ENCODE data around the gene DES. TPM values are rescaled to one million over a fixed set of nuclear protein-coding genes. Genes with fewer than 3 reads are reported as not detected.

Gene DES
- total RNA-seq, 5 donors from 2014 or later (not counting 1 experiment from before 2014, with no cell fraction given) = 0.98 to 1.3 (median 1.3) TPM; not detected in 2

DNA sequence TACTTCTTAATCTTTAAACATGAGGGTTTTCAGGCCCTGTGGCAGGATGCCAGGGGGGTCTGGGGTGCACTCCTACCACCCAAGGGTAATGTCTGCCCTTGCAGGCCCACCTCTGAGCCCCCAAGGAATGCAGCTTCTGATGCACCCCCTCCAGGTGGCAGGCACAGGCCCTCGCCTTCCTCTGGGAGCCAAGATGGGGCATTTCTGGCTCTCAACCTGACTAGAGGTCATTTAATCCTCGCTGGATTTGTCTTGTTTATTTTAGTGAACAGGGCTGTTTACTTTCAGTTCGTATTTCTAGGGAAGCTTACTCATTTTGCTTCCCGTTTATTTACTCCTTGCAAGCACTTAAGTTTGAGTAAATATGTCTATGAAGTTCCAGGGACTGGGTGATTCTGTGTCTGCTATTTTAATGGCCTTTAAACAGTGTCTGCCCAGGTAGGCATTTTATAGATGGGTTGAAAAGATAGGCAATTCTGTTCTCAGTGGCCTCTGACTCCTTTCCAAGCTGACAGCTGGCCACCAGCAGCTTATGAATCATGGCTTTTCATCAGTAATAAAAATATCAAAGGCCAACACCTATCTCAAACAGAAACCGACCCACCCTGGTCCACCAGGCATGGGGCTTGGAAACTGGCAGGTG, 19.3 kb upstream of the DES start:
- ATAC-seq (replicated peaks in 1 of 4) (no peak), DNase-seq (no peak)
- Histone ChIP-seq H3K9me3 (no peaks in the 10 kb centered on the region), H3K27me3 (replicated peaks in 1 of 2; ENCODE audit: control insufficient read depth in 2 of 2, extremely low read depth in 1 of 2, insufficient read depth in 2 of 2, low read length in 1 of 2) (peaks cover 0 to 14% of the 10 kb centered on the region in 2 experiments), H3K4me3 (ENCODE audit: control insufficient read depth in 1 of 2, extremely low read depth in 1 of 2, low read length in 1 of 2) (no peak overlapping the region), H3K4me1 (ENCODE audit: control insufficient read depth in 1 of 2, extremely low read depth in 1 of 2, insufficient read depth in 2 of 2, low read length in 2 of 2) (peaks cover 6 to 18% of the 10 kb centered on the region in 2 experiments), H3K36me3 (ENCODE audit: control insufficient read depth in 2 of 2, extremely low read depth in 1 of 2, insufficient read depth in 1 of 2, low read length in 1 of 2) (no peaks in the 10 kb centered on the region), H3K27ac (ENCODE audit: low read length) (no peak overlapping the region)
- Mint-ChIP-seq H3K4me1 (peaks cover 13 to 17% (median 16%) of the 10 kb centered on the region in 3 donors), H3K4me3 (no peak overlapping the region), H3K27ac (no peak overlapping the region), H3K27me3 (peaks cover 0 to 7% of the 10 kb centered on the region in 2 donors), H3K36me3 (no peaks in the 10 kb centered on the region), H3K9me3 (no peaks in the 10 kb centered on the region)
- POLR2A ChIA-PET = no interaction called here
- WGBS (ENCODE audit: insufficient coverage) = 71% methylated on average over 1 of the region's 5 CpGs
- CTCF ChIA-PET = interaction anchor here in 1 of 2 donors (0.6 to 1.2 kb wide), 2 partner anchors 10 to 85 kb away, joined by 3 to 5 read pairs; no protein-coding TSS in a partner anchor

DNA sequence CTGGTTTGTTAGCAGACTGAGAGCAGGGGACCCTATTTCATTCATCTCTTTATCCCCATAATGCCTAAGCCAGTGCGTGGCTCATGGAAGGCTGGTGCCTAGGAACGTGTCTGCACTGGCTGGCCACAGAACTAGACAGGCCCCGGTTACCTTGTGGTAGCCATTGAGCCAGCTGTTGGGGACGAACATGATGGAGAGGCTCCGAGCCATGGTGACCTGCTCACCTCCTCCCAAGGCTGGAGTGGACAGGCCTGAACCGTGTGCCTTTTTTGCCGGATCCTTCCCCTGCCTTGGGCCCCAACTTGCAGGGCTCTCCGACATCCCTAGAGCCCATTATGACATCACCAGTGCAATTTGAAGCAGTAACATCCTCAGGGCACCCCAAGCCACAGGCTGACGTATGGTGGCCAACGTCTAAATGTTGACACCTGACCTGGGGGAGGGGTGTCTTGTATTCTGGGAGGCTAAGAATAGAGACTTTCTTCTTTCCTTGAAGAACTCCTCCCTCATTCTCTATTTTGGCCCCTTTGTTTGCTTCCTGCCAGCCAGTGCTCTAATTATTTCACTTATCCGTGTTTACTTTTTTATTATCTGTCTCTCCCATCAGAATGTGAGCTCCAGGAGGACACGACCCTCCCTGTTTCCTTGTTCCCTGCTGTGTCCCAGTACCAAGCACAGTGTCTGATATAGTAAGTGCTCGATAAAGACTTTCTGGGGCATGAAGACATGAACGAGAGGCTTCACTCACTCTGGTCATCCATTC, 18.3 kb upstream of the DES start:
- peaks cover 0 to 24% of the 10 kb centered on the region in 2 experiments for H3K27me3 ChIP-seq (replicated peaks in 1 of 2; ENCODE audit: control insufficient read depth in 2 of 2, extremely low read depth in 1 of 2, insufficient read depth in 2 of 2, low read length in 1 of 2)
- no peaks in the 10 kb centered on the region for H3K36me3 Mint-ChIP-seq
- H3K4me3 Mint-ChIP-seq = no peak overlapping the region
- H3K9me3 ChIP-seq = no peaks in the 10 kb centered on the region
- H3K27ac ChIP-seq (ENCODE audit: low read length) = no peak overlapping the region
- no peaks in the 10 kb centered on the region for H3K36me3 ChIP-seq (ENCODE audit: control insufficient read depth in 2 of 2, extremely low read depth in 1 of 2, insufficient read depth in 1 of 2, low read length in 1 of 2)
- H3K27me3 Mint-ChIP-seq = peaks cover 0 to 8% of the 10 kb centered on the region in 2 donors
- DNase-seq (no peak), ATAC-seq (replicated peaks in 1 of 4) (no peak)
- WGBS (ENCODE audit: insufficient coverage) = 79% methylated on average over 9 of the region's 14 CpGs
- H3K4me1 Mint-ChIP-seq = peaks cover 13 to 17% (median 16%) of the 10 kb centered on the region in 3 donors
- H3K9me3 Mint-ChIP-seq = no peaks in the 10 kb centered on the region
- no peak overlapping the region for H3K4me3 ChIP-seq (ENCODE audit: control insufficient read depth in 1 of 2, extremely low read depth in 1 of 2, low read length in 1 of 2)
- ChIA-PET POLR2A (no interaction called here), CTCF (interaction anchor here (0.5 to 1.4 kb wide), 3 partner anchors 11 to 128 kb away, joined by 3 to 5 read pairs (median 3); no protein-coding TSS in a partner anchor)
- no peak overlapping the region for H3K27ac Mint-ChIP-seq
- peaks cover 6 to 18% of the 10 kb centered on the region in 2 experiments for H3K4me1 ChIP-seq (ENCODE audit: control insufficient read depth in 1 of 2, extremely low read depth in 1 of 2, insufficient read depth in 2 of 2, low read length in 2 of 2)

DNA sequence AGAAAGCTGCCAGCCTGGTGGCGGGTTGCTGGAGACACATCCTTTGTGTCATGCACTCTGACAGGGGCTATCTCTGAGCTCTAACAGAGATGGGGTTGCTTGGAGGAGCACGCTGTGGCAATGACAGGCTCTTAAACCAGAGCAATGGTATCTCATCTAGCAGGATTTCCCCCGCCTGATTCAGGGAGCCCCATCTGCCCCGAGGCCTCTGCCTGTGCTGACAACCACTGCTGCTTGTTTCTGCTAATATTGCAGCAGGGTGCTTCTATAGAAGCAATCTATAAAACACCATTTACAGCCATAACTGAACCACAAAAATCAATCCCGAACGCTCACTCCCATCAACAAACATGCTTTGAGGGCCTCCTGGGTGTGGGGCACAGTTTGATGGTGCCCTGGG, 17.6 kb upstream of the DES start:
- no peak overlapping the region for H3K4me3 Mint-ChIP-seq
- ChIA-PET CTCF (interaction anchor here (0.5 to 1.4 kb wide), 2 partner anchors 32 to 127 kb away, joined by 3 read pairs; no protein-coding TSS in a partner anchor), POLR2A (no interaction called here)
- H3K36me3 Mint-ChIP-seq = no peaks in the 10 kb centered on the region
- 63% methylated on average over 3 of the region's 6 CpGs for WGBS (ENCODE audit: insufficient coverage)
- no peaks in the 10 kb centered on the region for H3K9me3 ChIP-seq
- DNase-seq (no peak), ATAC-seq (replicated peaks in 1 of 4) (no peak)
- no peak overlapping the region for H3K27ac Mint-ChIP-seq
- H3K4me1 Mint-ChIP-seq = peaks cover 13 to 17% (median 16%) of the 10 kb centered on the region in 3 donors
- H3K4me3 ChIP-seq (ENCODE audit: control insufficient read depth in 1 of 2, extremely low read depth in 1 of 2, low read length in 1 of 2) = no peak overlapping the region
- peaks cover 6 to 18% of the 10 kb centered on the region in 2 experiments for H3K4me1 ChIP-seq (ENCODE audit: control insufficient read depth in 1 of 2, extremely low read depth in 1 of 2, insufficient read depth in 2 of 2, low read length in 2 of 2)
- H3K27me3 ChIP-seq (replicated peaks in 1 of 2; ENCODE audit: control insufficient read depth in 2 of 2, extremely low read depth in 1 of 2, insufficient read depth in 2 of 2, low read length in 1 of 2) = peaks cover 0 to 30% of the 10 kb centered on the region in 2 experiments
- no peaks in the 10 kb centered on the region for H3K9me3 Mint-ChIP-seq
- no peak overlapping the region for H3K27ac ChIP-seq (ENCODE audit: low read length)
- no peaks in the 10 kb centered on the region for H3K36me3 ChIP-seq (ENCODE audit: control insufficient read depth in 2 of 2, extremely low read depth in 1 of 2, insufficient read depth in 1 of 2, low read length in 1 of 2)
- peaks cover 0 to 8% of the 10 kb centered on the region in 2 donors for H3K27me3 Mint-ChIP-seq

DNA sequence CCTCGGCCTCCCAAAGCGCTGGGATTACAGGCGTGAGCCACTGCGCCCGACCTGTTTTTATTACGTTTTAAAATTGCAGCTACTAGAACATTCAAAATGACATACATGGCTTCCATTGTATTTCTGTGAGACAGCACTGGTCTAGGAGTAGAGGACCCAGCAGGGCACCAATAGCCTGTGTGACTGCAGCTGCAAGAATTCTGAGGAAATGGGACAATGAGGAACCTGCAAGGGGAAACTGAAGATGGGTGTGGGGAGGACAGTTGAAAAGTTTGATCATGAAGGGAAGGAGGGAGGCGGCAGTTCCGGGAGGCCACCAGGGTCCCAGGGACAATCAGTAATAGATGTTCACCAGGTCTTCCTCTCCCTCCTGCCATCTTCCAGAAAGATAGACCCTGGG, 16.6 kb upstream of the DES start:
- Histone ChIP-seq H3K27ac (ENCODE audit: low read length) (no peak overlapping the region), H3K36me3 (ENCODE audit: control insufficient read depth in 2 of 2, extremely low read depth in 1 of 2, insufficient read depth in 1 of 2, low read length in 1 of 2) (no peaks in the 10 kb centered on the region), H3K4me3 (ENCODE audit: control insufficient read depth in 1 of 2, extremely low read depth in 1 of 2, low read length in 1 of 2) (no peak overlapping the region), H3K27me3 (replicated peaks in 1 of 2; ENCODE audit: control insufficient read depth in 2 of 2, extremely low read depth in 1 of 2, insufficient read depth in 2 of 2, low read length in 1 of 2) (peaks cover 0 to 33% of the 10 kb centered on the region in 2 experiments), H3K9me3 (no peaks in the 10 kb centered on the region), H3K4me1 (ENCODE audit: control insufficient read depth in 1 of 2, extremely low read depth in 1 of 2, insufficient read depth in 2 of 2, low read length in 2 of 2) (peaks cover 6 to 18% of the 10 kb centered on the region in 2 experiments)
- Mint-ChIP-seq H3K36me3 (no peaks in the 10 kb centered on the region), H3K27ac (no peak overlapping the region), H3K9me3 (no peaks in the 10 kb centered on the region), H3K27me3 (peaks cover 0 to 8% of the 10 kb centered on the region in 2 donors), H3K4me3 (no peak overlapping the region), H3K4me1 (peaks cover 12 to 16% (median 16%) of the 10 kb centered on the region in 3 donors)
- no peak for ATAC-seq (replicated peaks in 1 of 4)
- no peak for DNase-seq
- 97% methylated on average over 6 of the region's 8 CpGs for WGBS (ENCODE audit: insufficient coverage)
- CTCF ChIA-PET = interaction anchor here (0.6 to 5.6 kb wide), 8 partner anchors 10 to 136 kb away, joined by 3 to 57 read pairs (median 8); no protein-coding TSS in a partner anchor
- POLR2A ChIA-PET = interaction anchor here in 1 of 2 donors (0.7 kb wide), 1 partner anchor 127 kb away, joined by 4 read pairs; no protein-coding TSS in a partner anchor

DNA sequence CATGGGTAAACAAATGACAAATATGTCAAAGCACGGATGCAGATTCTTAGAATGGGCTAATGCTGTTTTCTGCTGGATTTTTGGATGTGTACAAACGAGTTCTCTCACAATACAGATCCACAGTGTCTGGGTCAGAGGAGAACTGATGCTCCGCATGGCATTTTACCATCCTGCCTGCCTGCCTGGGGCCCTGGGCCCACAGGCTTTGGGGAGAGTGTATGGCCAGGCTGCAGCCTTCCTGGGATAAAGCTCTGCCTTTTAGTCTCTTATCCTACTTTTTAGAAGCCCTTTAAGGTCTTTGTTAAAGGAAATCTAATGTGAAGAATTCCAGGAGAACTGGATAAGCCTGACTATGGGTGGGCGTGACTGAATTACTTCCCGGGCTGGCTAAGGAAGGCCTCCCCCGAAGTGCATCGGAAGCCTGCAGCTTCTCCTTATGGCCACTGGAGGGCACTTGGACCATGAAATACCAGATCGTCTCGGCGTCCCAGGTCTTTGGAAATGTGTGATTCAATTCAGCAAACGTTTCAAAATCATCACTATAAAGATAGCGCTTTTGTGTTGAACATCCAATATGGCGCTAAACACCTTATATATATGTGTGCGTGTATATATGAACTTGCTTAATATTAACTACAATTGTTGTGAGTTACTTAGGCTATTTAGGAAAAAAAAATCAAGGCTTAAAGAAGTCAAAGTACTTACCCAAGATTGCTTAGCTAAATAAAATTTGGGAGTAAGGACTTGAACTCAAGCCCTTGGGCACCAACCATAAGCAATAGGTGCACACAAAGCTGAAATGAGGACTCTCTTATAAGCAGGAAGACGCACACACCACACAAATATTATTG, 15.3 kb upstream of the DES start:
- peaks cover 0 to 5% (median 5%) of the 10 kb centered on the region in 3 donors for H3K4me1 Mint-ChIP-seq
- peaks cover 0 to 37% of the 10 kb centered on the region in 2 experiments for H3K27me3 ChIP-seq (replicated peaks in 1 of 2; ENCODE audit: control insufficient read depth in 2 of 2, extremely low read depth in 1 of 2, insufficient read depth in 2 of 2, low read length in 1 of 2)
- no peak overlapping the region for H3K27ac ChIP-seq (ENCODE audit: low read length)
- DNase-seq (peak; percentile 15 to 77 (median 47)), ATAC-seq (replicated peaks in 1 of 4) (peak; percentile 86 to 90 (median 88))
- no peak overlapping the region for H3K4me3 Mint-ChIP-seq
- CTCF ChIA-PET = interaction anchor here (0.6 to 5.6 kb wide), 17 partner anchors 11 to 242 kb away, joined by 3 to 57 read pairs (median 4); no protein-coding TSS in a partner anchor
- no peaks in the 10 kb centered on the region for H3K9me3 ChIP-seq
- no peaks in the 10 kb centered on the region for H3K9me3 Mint-ChIP-seq
- no peak overlapping the region for H3K27ac Mint-ChIP-seq
- H3K36me3 ChIP-seq (ENCODE audit: control insufficient read depth in 2 of 2, extremely low read depth in 1 of 2, insufficient read depth in 1 of 2, low read length in 1 of 2) = no peaks in the 10 kb centered on the region
- peaks cover 0 to 7% of the 10 kb centered on the region in 2 experiments for H3K4me1 ChIP-seq (ENCODE audit: control insufficient read depth in 1 of 2, extremely low read depth in 1 of 2, insufficient read depth in 2 of 2, low read length in 2 of 2)
- no peak overlapping the region for H3K4me3 ChIP-seq (ENCODE audit: control insufficient read depth in 1 of 2, extremely low read depth in 1 of 2, low read length in 1 of 2)
- WGBS (ENCODE audit: insufficient coverage) = 7% methylated on average over 2 of the region's 15 CpGs
- POLR2A ChIA-PET = no interaction called here
- no peaks in the 10 kb centered on the region for H3K36me3 Mint-ChIP-seq
- peaks cover 0 to 9% of the 10 kb centered on the region in 2 donors for H3K27me3 Mint-ChIP-seq

Measured in T-cell (primary cell).